HepG2 (cell line): ENCODE data around the gene MARS1. TPM values are rescaled to one million over a fixed set of nuclear protein-coding genes. Genes with fewer than 3 reads are reported as not detected.

Source experiments
- ARID5B ChIP-seq: IDR thresholded peaks from 2 replicates; pipeline ENCODE4 v1.4.0; 2020; ENCODE audit warnings: mild to moderate bottlenecking, missing genetic modification reagents
- HNRNPL ChIP-seq: fragments of 200-400 bp; formaldehyde crosslinking; IDR thresholded peaks from 2 replicates; pipeline ENCODE4 v1.6.1; 2017; ENCODE audit warnings: mild to moderate bottlenecking, low read depth, low read length
- KDM5B ChIP-seq: sonication (generic); formaldehyde crosslinking; IDR thresholded peaks from 2 replicates; pipeline ENCODE4 v1.4.0; 2020; ENCODE audit warnings: missing genetic modification reagents, mild to moderate bottlenecking, borderline replicate concordance
- MXD3 ChIP-seq: IDR thresholded peaks from 2 replicates; pipeline ENCODE4 v1.6.1; 2016; ENCODE audit warnings: mild to moderate bottlenecking, missing biosample characterization, missing genetic modification reagents
- NR1H2 ChIP-seq: sonication (generic); formaldehyde crosslinking; IDR thresholded peaks from 2 replicates; pipeline ENCODE4 v1.8.1; 2022; ENCODE audit warnings: low read depth, missing genetic modification reagents, borderline replicate concordance
- SMAD1 ChIP-seq: sonication (generic); formaldehyde crosslinking; IDR thresholded peaks from 2 replicates; pipeline ENCODE4 v1.4.0; 2020; ENCODE audit warnings: missing genetic modification reagents, low read depth, mild to moderate bottlenecking, borderline replicate concordance
- ZNF407 ChIP-seq: sonication (generic); formaldehyde crosslinking; IDR thresholded peaks from one replicate; pipeline ENCODE4 v1.5.1; 2020; ENCODE audit warnings: mild to moderate bottlenecking, missing genetic modification reagents; ENCODE audit errors: not compliant biosample characterization
- ZNF746 ChIP-seq: sonication (generic); formaldehyde crosslinking; IDR thresholded peaks from 2 replicates; pipeline ENCODE4 v1.8.0; 2022; ENCODE audit warnings: mild to moderate bottlenecking, missing genetic modification reagents
- ZSCAN29 ChIP-seq: sonication (generic); formaldehyde crosslinking; conservative IDR thresholded peaks from 2 replicates; pipeline ENCODE4 v1.4.0; 2020; ENCODE audit warnings: mild to moderate bottlenecking, missing genetic modification reagents
- polyA plus RNA-seq, 8 experiments: library from polyadenylated mRNA; depleted of rRNA in 3 of 8; stranded (reverse) in 7 of 8; unstranded in 1 of 8; fragments of >200 nt; fragmentation: Illumina TruSeq in 4 of 8; extraction: Trizol in 4 of 8; gene quantifications; 2 replicates each; pipeline versions ENCODE4 v1.2.1 to v1.2.3, GENCODE V29; 2011 to 2016; ENCODE audit warnings: low read depth in 4 of 8, missing spikeins in 1 of 8, mixed read lengths in 1 of 8; ENCODE audit not compliant: insufficient read depth in 1 of 8
- total RNA-seq, 5 experiments: library from RNA; depleted of rRNA; stranded (reverse); fragments of >200 nt; fragmentation: Illumina TruSeq; extraction: Trizol; gene quantifications; 2 replicates each; pipeline ENCODE4 v1.2.3, GENCODE V29; 2016; ENCODE audit warnings: low read depth in 1 of 5

Gene MARS1
- total and polyA plus RNA-seq, 2 of the 13 experiments (the other 11 are each of a cell fraction or from before 2014, with no cell fraction given), result 115 to 181 TPM

- no peak for TF ChIP-seq ARID5B (CRISPR knock-in tag)
- TF ChIP-seq NR1H2 (CRISPR knock-in tag), result no peak
- TF ChIP-seq MXD3 (CRISPR knock-in tag), result no peak
- TF ChIP-seq HNRNPL, result no peak
- TF ChIP-seq SMAD1 (CRISPR knock-in tag), result no peak
- no peak for TF ChIP-seq KDM5B
- TF ChIP-seq ZSCAN29 (CRISPR knock-in tag), result no peak
- TF ChIP-seq ZNF746 (CRISPR knock-in tag), result no peak
- TF ChIP-seq ZNF407 (CRISPR knock-in tag), result no peak
- TF ChIP-seq, all 625 proteins: peak for 0
Observed at GRCh38 chr12:57541001-57541400, 53.1 kb downstream of the MARS1 start (continued).
